ENCODE data around the gene SFT2D2. TPM values are rescaled to one million over a fixed set of nuclear protein-coding genes. Genes with fewer than 3 reads are reported as not detected.

The SFT2D2 gene
- total and polyA plus RNA-seq, 2 of the 8 experiments (the other 6 are each of a cell fraction or from before 2014, with no cell fraction given) = 9.0 to 29.0 TPM

DNA sequence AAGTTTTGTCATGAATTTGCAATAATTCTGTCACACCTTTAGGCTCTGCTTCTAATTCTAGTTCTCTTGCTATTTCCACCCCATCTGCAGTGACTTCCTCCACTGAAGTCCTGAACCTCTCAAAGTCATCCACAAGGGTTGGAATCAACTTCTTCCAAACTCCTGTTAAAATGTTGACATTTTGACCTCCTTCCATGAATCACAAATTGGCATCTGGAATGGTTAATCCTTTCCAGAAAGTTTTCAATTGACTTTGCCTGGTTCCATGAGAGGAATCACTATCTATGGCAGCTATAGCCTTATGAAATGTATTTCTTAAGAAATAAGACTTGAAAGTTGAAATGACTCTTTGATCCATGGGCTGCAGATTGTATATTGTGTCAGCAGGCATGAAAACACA lies 19.7 kb upstream of the SFT2D2 start:
- Histone ChIP-seq H3K56ac (replicated peaks; ENCODE audit: insufficient read length, low read depth, low read length) (no peak overlapping the region), H3K79me2 (ENCODE audit: control insufficient read depth in 1 of 2, insufficient read depth in 2 of 2, low read length in 2 of 2) (no peaks in the 10 kb centered on the region), H3K4ac (replicated peaks; ENCODE audit: insufficient read length, low read depth, low read length) (no peak overlapping the region), H3K4me1 (replicated peaks in 1 of 4; ENCODE audit: control insufficient read depth in 3 of 4, insufficient read depth in 4 of 4, low read length in 3 of 4) (no peaks in the 10 kb centered on the region), H3K9ac (replicated peaks in 1 of 4; ENCODE audit: extremely low read depth in 1 of 4, low read depth in 3 of 4, low read length in 3 of 4) (no peak overlapping the region), H3K23me2 (ENCODE audit: low read depth, low read length) (no peaks in the 10 kb centered on the region), H2BK12ac (ENCODE audit: low read depth, low read length) (no peak overlapping the region), H3K79me1 (ENCODE audit: low read depth, low read length) (no peaks in the 10 kb centered on the region), H2BK120ac (replicated peaks; ENCODE audit: low read depth, low read length) (no peak overlapping the region), H4K8ac (ENCODE audit: extremely low read depth, insufficient read depth, low read length) (no peak overlapping the region), H2BK15ac (ENCODE audit: low read length) (no peak overlapping the region), H2BK20ac (ENCODE audit: low read length) (no peak overlapping the region), H3K18ac (ENCODE audit: extremely low read depth, low read length) (no peak overlapping the region), H3K4me2 (ENCODE audit: insufficient read depth in 1 of 2, low read depth in 2 of 2, low read length in 2 of 2) (no peak overlapping the region), H4K91ac (replicated peaks; ENCODE audit: insufficient read length, low read length) (no peak overlapping the region), H3K23ac (ENCODE audit: insufficient read length) (no peak overlapping the region), H4K5ac (ENCODE audit: insufficient read length, low read depth, low read length) (no peak overlapping the region), H4K20me1 (replicated peaks in 1 of 2; ENCODE audit: control insufficient read depth in 1 of 2, insufficient read depth in 2 of 2, low read length in 2 of 2) (no peaks in the 10 kb centered on the region), H3K36me3 (ENCODE audit: control insufficient read depth in 2 of 4, insufficient read depth in 4 of 4, low read length in 3 of 4) (no peaks in the 10 kb centered on the region; a peak in 1 of 8 replicates), H3K4me3 (ENCODE audit: extremely low read depth in 1 of 4, insufficient read depth in 2 of 4, low read depth in 3 of 4, low read length in 4 of 4) (no peak overlapping the region), H2AK5ac (ENCODE audit: low read depth, low read length) (no peak overlapping the region), H3K9me3 (ENCODE audit: insufficient read depth in 2 of 2, low read depth in 1 of 2, low read length in 1 of 2) (peaks cover 0 to 11% of the 10 kb centered on the region in 2 experiments; a peak in 2 of 4 replicates), H2AFZ (ENCODE audit: low read length) (no peak overlapping the region), H2BK5ac (ENCODE audit: low read depth, low read length) (no peak overlapping the region), H3K27me3 (replicated peaks in 1 of 4; ENCODE audit: control insufficient read depth in 3 of 4, extremely low read depth in 1 of 4, insufficient read depth in 3 of 4, low read length in 3 of 4) (no peaks in the 10 kb centered on the region), H3K14ac (ENCODE audit: insufficient read length) (no peak overlapping the region), H3K27ac (ENCODE audit: low read depth, low read length) (no peak overlapping the region)
- ChIA-PET POLR2A (ENCODE audit: partially characterized antibody) (no interaction called here), CTCF (ENCODE audit: partially characterized antibody) (no interaction called here)
- FAIRE-seq (no peak), DNase-seq (ENCODE audit: low read depth in 1 of 2, low spot score in 2 of 2) (no peak)
- TF ChIP-seq SUZ12 (IDR thresholded peaks at IDR 0.05; ENCODE audit: low read length) (no peak), HDAC2 (IDR thresholded peaks at IDR 0.05; ENCODE audit: borderline replicate concordance in 1 of 2, low read depth in 2 of 2, low read length in 2 of 2) (no peak), BACH1 (IDR thresholded peaks at IDR 0.05; ENCODE audit: low read length) (no peak), CBX8 (IDR thresholded peaks at IDR 0.05; ENCODE audit: borderline replicate concordance, low read depth, low read length) (no peak), GABPA (IDR thresholded peaks at IDR 0.05; ENCODE audit: borderline replicate concordance, insufficient read depth, low read length) (no peak), MAFK (IDR thresholded peaks at IDR 0.05; ENCODE audit: low read depth, low read length) (no peak)
- TF ChIP-seq, protein P1, sequence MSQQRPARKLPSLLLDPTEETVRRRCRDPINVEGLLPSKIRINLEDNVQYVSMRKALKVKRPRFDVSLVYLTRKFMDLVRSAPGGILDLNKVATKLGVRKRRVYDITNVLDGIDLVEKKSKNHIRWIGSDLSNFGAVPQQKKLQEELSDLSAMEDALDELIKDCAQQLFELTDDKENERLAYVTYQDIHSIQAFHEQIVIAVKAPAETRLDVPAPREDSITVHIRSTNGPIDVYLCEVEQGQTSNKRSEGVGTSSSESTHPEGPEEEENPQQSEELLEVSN (IDR thresholded peaks at IDR 0.05) = no peak

Measured in H1 (cell line).